Activated CD8-positive, alpha-beta memory T cell treated with anti-CD3 and anti-CD28 coated beads, Interleukin-2, amount 10 ng/mL, durations not matched to agents 7 days and 5 days (primary cell): Measurements from ENCODE around the gene ARID1B. TPM values are rescaled to one million over a fixed set of nuclear protein-coding genes. Genes with fewer than 3 reads are reported as not detected.
"Not testable (repeated sequence)": the region's sequence is repeated elsewhere in the genome, so short reads cannot be mapped to it uniquely, and the experiment has no call there.

ENCODE experiments used
- ATAC-seq: fragments of 150-1000 bp; cut with Tn5 transposase; one replicate; pipeline ENCODE4 v1.10.0; 2021; ENCODE audit warnings: moderate library complexity
- CTCF ChIA-PET: fragments of 350-600 bp; sonication (Branson Sonifier 250); formaldehyde crosslinking; loops from one replicate; lab custom pipeline; 2021; ENCODE audit warnings: antibody characterized with exemption; lab: Charles Lee
- DNase-seq: peaks from one replicate; pipeline ENCODE4 v3.0.0-alpha.2; 2020
- H3K27ac Mint-ChIP-seq: one replicate; pipeline ENCODE4 v1.8.0; 2021; ENCODE audit warnings: mild to moderate bottlenecking, mixed read lengths
- H3K27me3 Mint-ChIP-seq: one replicate; pipeline ENCODE4 v1.8.0; 2021; ENCODE audit warnings: mixed read lengths
- H3K36me3 Mint-ChIP-seq: one replicate; pipeline ENCODE4 v1.8.0; 2021; ENCODE audit warnings: mild to moderate bottlenecking, mixed read lengths
- H3K4me1 Mint-ChIP-seq: one replicate; pipeline ENCODE4 v1.8.0; 2021; ENCODE audit warnings: mixed read lengths
- H3K4me3 Mint-ChIP-seq: one replicate; pipeline ENCODE4 v1.8.0; 2021; ENCODE audit warnings: mild to moderate bottlenecking, moderate library complexity, mixed read lengths
- H3K9me3 Mint-ChIP-seq: one replicate; pipeline ENCODE4 v1.8.0; 2022; ENCODE audit warnings: low read depth, mixed read lengths
- total RNA-seq, 2 experiments: library from RNA; stranded (reverse); gene quantifications; one replicate each; pipeline ENCODE4 v1.2.3, GENCODE V29; 2021

The ARID1B gene
- total RNA-seq, 2 experiments from 2014 or later = 59.5 to 81.5 TPM

- no peaks in the 10 kb centered on the region for H3K27me3 Mint-ChIP-seq
- no peaks in the 10 kb centered on the region for H3K36me3 Mint-ChIP-seq
- ATAC-seq (peak; percentile 68), DNase-seq (no peak)
- H3K4me3 Mint-ChIP-seq = peak overlapping the region; percentile 43
- H3K27ac Mint-ChIP-seq = peak overlapping the region; percentile 54
- H3K4me1 Mint-ChIP-seq = peaks cover 16% of the 10 kb centered on the region
- CTCF ChIA-PET = interaction anchor here (0.6 to 2.9 kb wide), 23 partner anchors 9 to 254 kb away, joined by 3 to 20 read pairs (median 4); no protein-coding TSS in a partner anchor
- H3K9me3 Mint-ChIP-seq = no peaks in the 10 kb centered on the region
Observed at GRCh38 chr6:157034436-157035230, 257.5 kb downstream of the ARID1B start.

- Mint-ChIP-seq H3K36me3 (no peaks in the 10 kb centered on the region), H3K27ac (no peak overlapping the region), H3K27me3 (no peaks in the 10 kb centered on the region), H3K4me3 (no peak overlapping the region), H3K9me3 (no peaks in the 10 kb centered on the region), H3K4me1 (peaks cover 13% of the 10 kb centered on the region)
- ATAC-seq (no peak), DNase-seq (no peak)
- CTCF ChIA-PET = interaction anchor here (0.6 to 3.6 kb wide), 10 partner anchors 8 to 239 kb away, joined by 3 to 20 read pairs (median 12); no protein-coding TSS in a partner anchor
Observed at GRCh38 chr6:157035546-157035945, 258.4 kb downstream of the ARID1B start.

GRCh38 chr6:157036245-157036711 lies 259.1 kb downstream of the ARID1B start:
- Mint-ChIP-seq H3K36me3 (no peaks in the 10 kb centered on the region), H3K4me1 (peaks cover 12% of the 10 kb centered on the region), H3K27ac (no peak overlapping the region), H3K27me3 (no peaks in the 10 kb centered on the region), H3K4me3 (no peak overlapping the region), H3K9me3 (no peaks in the 10 kb centered on the region)
- CTCF ChIA-PET = interaction anchor here (2.6 to 3.6 kb wide), 3 partner anchors 10 to 149 kb away, joined by 13 read pairs; no protein-coding TSS in a partner anchor
- ATAC-seq = no peak
- DNase-seq = no peak

GRCh38 chr6:157037165-157037564 lies 260.0 kb downstream of the ARID1B start:
- H3K27me3 Mint-ChIP-seq = no peaks in the 10 kb centered on the region
- H3K9me3 Mint-ChIP-seq = no peaks in the 10 kb centered on the region
- no peak overlapping the region for H3K4me3 Mint-ChIP-seq
- peaks cover 12% of the 10 kb centered on the region for H3K4me1 Mint-ChIP-seq
- ATAC-seq (no peak), DNase-seq (no peak)
- CTCF ChIA-PET = interaction anchor here (2.6 to 3.6 kb wide), 3 partner anchors 9 to 149 kb away, joined by 13 read pairs; no protein-coding TSS in a partner anchor
- H3K36me3 Mint-ChIP-seq = no peaks in the 10 kb centered on the region
- H3K27ac Mint-ChIP-seq = no peak overlapping the region

GRCh38 chr6:157038610-157039009 lies 261.4 kb downstream of the ARID1B start:
- Mint-ChIP-seq H3K9me3 (no peaks in the 10 kb centered on the region), H3K27me3 (no peaks in the 10 kb centered on the region), H3K4me3 (no peak overlapping the region), H3K36me3 (peaks cover 3% of the 10 kb centered on the region), H3K27ac (no peak overlapping the region), H3K4me1 (peaks cover 10% of the 10 kb centered on the region)
- ATAC-seq (no peak), DNase-seq (no peak)
- CTCF ChIA-PET = interaction anchor here (3.6 kb wide), 1 partner anchor 145 kb away, joined by 13 read pairs; no protein-coding TSS in a partner anchor

GRCh38 chr6:157039639-157040038 lies 262.5 kb downstream of the ARID1B start:
- H3K4me1 Mint-ChIP-seq, ATAC-seq, H3K27me3 Mint-ChIP-seq, DNase-seq, CTCF ChIA-PET, H3K4me3 Mint-ChIP-seq, H3K36me3 Mint-ChIP-seq, H3K27ac Mint-ChIP-seq, H3K9me3 Mint-ChIP-seq: not testable (repeated sequence)

- Mint-ChIP-seq H3K4me1 (no peaks in the 10 kb centered on the region), H3K27me3 (no peaks in the 10 kb centered on the region), H3K4me3 (no peak overlapping the region), H3K9me3 (no peaks in the 10 kb centered on the region), H3K36me3 (peaks cover 3% of the 10 kb centered on the region), H3K27ac (no peak overlapping the region)
- CTCF ChIA-PET = interaction anchor here (1.3 kb wide), 1 partner anchor 144 kb away, joined by 4 read pairs; no protein-coding TSS in a partner anchor
- no peak for ATAC-seq
- DNase-seq = no peak
Observed at GRCh38 chr6:157040191-157040590, 263.0 kb downstream of the ARID1B start.

GRCh38 chr6:157045831-157046454 lies 268.8 kb downstream of the ARID1B start:
- no peak overlapping the region for H3K27ac Mint-ChIP-seq
- no peaks in the 10 kb centered on the region for H3K9me3 Mint-ChIP-seq
- DNase-seq = no peak
- ATAC-seq = no peak
- H3K27me3 Mint-ChIP-seq = no peaks in the 10 kb centered on the region
- H3K36me3 Mint-ChIP-seq = peaks cover 3% of the 10 kb centered on the region
- CTCF ChIA-PET = interaction anchor here (0.7 to 3.6 kb wide), 8 partner anchors 8 to 270 kb away, joined by 3 to 15 read pairs (median 4); no protein-coding TSS in a partner anchor
- no peaks in the 10 kb centered on the region for H3K4me1 Mint-ChIP-seq
- no peak overlapping the region for H3K4me3 Mint-ChIP-seq

GRCh38 chr6:157046776-157047175 lies 269.6 kb downstream of the ARID1B start:
- Mint-ChIP-seq H3K4me3 (no peak overlapping the region), H3K27me3 (no peaks in the 10 kb centered on the region), H3K9me3 (no peaks in the 10 kb centered on the region), H3K36me3 (peaks cover 3% of the 10 kb centered on the region), H3K4me1 (no peaks in the 10 kb centered on the region), H3K27ac (no peak overlapping the region)
- DNase-seq (no peak), ATAC-seq (no peak)
- CTCF ChIA-PET = interaction anchor here (0.8 to 3.6 kb wide), 6 partner anchors 7 to 141 kb away, joined by 3 to 15 read pairs (median 4); no protein-coding TSS in a partner anchor

- Mint-ChIP-seq H3K27ac (no peak overlapping the region), H3K4me1 (no peaks in the 10 kb centered on the region), H3K27me3 (no peaks in the 10 kb centered on the region), H3K9me3 (no peaks in the 10 kb centered on the region), H3K4me3 (no peak overlapping the region), H3K36me3 (peaks cover 3% of the 10 kb centered on the region)
- no peak for DNase-seq
- CTCF ChIA-PET = interaction anchor here (0.8 to 3.6 kb wide), 4 partner anchors 7 to 140 kb away, joined by 3 to 15 read pairs (median 8); no protein-coding TSS in a partner anchor
- no peak for ATAC-seq
Observed at GRCh38 chr6:157047328-157047727, 270.1 kb downstream of the ARID1B start.

GRCh38 chr6:157047951-157048350 lies 270.8 kb downstream of the ARID1B start:
- Mint-ChIP-seq H3K4me3 (no peak overlapping the region), H3K36me3 (peaks cover 3% of the 10 kb centered on the region), H3K27ac (no peak overlapping the region), H3K27me3 (no peaks in the 10 kb centered on the region), H3K9me3 (no peaks in the 10 kb centered on the region), H3K4me1 (no peaks in the 10 kb centered on the region)
- CTCF ChIA-PET = no interaction called here
- no peak for ATAC-seq
- DNase-seq = no peak

GRCh38 chr6:157049133-157049532 lies 272.0 kb downstream of the ARID1B start:
- DNase-seq = no peak
- Mint-ChIP-seq H3K4me1 (peaks cover 3% of the 10 kb centered on the region), H3K36me3 (no peaks in the 10 kb centered on the region), H3K27me3 (no peaks in the 10 kb centered on the region), H3K9me3 (no peaks in the 10 kb centered on the region), H3K4me3 (no peak overlapping the region), H3K27ac (no peak overlapping the region)
- ATAC-seq = no peak
- CTCF ChIA-PET = interaction anchor here (0.6 kb wide), 1 partner anchor 598 kb away, joined by 3 read pairs; no protein-coding TSS in a partner anchor

- no peaks in the 10 kb centered on the region for H3K9me3 Mint-ChIP-seq
- ATAC-seq (no peak), DNase-seq (no peak)
- no peak overlapping the region for H3K27ac Mint-ChIP-seq
- H3K27me3 Mint-ChIP-seq = no peaks in the 10 kb centered on the region
- no peak overlapping the region for H3K4me3 Mint-ChIP-seq
- peaks cover under 1% of the 10 kb centered on the region for H3K36me3 Mint-ChIP-seq
- CTCF ChIA-PET = no interaction called here
- peaks cover 18% of the 10 kb centered on the region for H3K4me1 Mint-ChIP-seq
Observed at GRCh38 chr6:157050537-157051265, 273.5 kb downstream of the ARID1B start.
